Cardiac muscle cell (in vitro differentiated cells and primary cell): ENCODE results near the gene PLAGL2. TPM values are rescaled to one million over a fixed set of nuclear protein-coding genes. Genes with fewer than 3 reads are reported as not detected.

Experiments used
- DNase-seq, 2 donors: peaks; one replicate each; pipeline versions ENCODE4 v3.0.0 to v3.0.0-alpha.2; 2010 to 2017; ENCODE audit warnings: low read depth in 1 of 2, low spot score in 1 of 2
- H3K27ac ChIP-seq: fragments of 200-600 bp; sonication (generic); 2 replicates; pipeline ENCODE4 v1.5.1; 2016
- H3K27me3 ChIP-seq: fragments of 200-600 bp; sonication (generic); 2 replicates; pipeline ENCODE4 v1.6.0; 2016; ENCODE audit warnings: control low read depth
- H3K36me3 ChIP-seq: fragments of 200-600 bp; sonication (generic); 2 replicates; pipeline ENCODE4 v1.5.1; 2016; ENCODE audit warnings: control low read depth
- H3K4me1 ChIP-seq: fragments of 200-600 bp; sonication (generic); 2 replicates; pipeline ENCODE4 v1.8.1; 2017; ENCODE audit warnings: low read depth, mild to moderate bottlenecking, mixed run types
- H3K4me3 ChIP-seq: fragments of 200-600 bp; sonication (generic); 2 replicates; pipeline ENCODE4 v1.5.1; 2016; ENCODE audit warnings: mild to moderate bottlenecking
- H3K9me3 ChIP-seq: fragments of 200-600 bp; sonication (generic); 2 replicates; pipeline ENCODE4 v1.5.1; 2017; ENCODE audit warnings: low read depth, mild to moderate bottlenecking, control low read depth
- CTCF ChIP-seq: IDR thresholded peaks from 2 replicates; pipeline ENCODE4 v1.5.1; 2012; ENCODE audit warnings: low read depth, mild to moderate bottlenecking, low read length
- polyA plus RNA-seq: library from polyadenylated mRNA; unstranded; fragments of >200 nt; fragmentation: Nextera tagmentation; extraction: Ambion mirVana; gene quantifications from 2 replicates; pipeline ENCODE4 v1.2.1, GENCODE V29; 2016
- total RNA-seq: library from RNA; depleted of rRNA; stranded (reverse); fragments of >200 nt; gene quantifications from 2 replicates; pipeline ENCODE4 v1.2.3, GENCODE V29; 2016

Gene PLAGL2
- total and polyA plus RNA-seq, 2 experiments from 2014 or later = 18.3 to 29.8 TPM

- Histone ChIP-seq H3K4me3 (no peak overlapping the region), H3K36me3 (peaks cover 12% of the 10 kb centered on the region), H3K9me3 (no peaks in the 10 kb centered on the region), H3K27ac (peak overlapping the region; percentile 81), H3K4me1 (peaks cover 10% of the 10 kb centered on the region), H3K27me3 (no peaks in the 10 kb centered on the region)
- no peak for TF ChIP-seq CTCF
- peak; percentile 75 to 77 for DNase-seq
These were observed 39.2 kb downstream of the PLAGL2 start for GRCh38 chr20:32168184-32168910.

GRCh38 chr20:32167552-32167951 lies 40.0 kb downstream of the PLAGL2 start:
- no peak for TF ChIP-seq CTCF
- H3K4me3 ChIP-seq = no peak overlapping the region
- no peaks in the 10 kb centered on the region for H3K27me3 ChIP-seq
- H3K4me1 ChIP-seq = peaks cover 10% of the 10 kb centered on the region
- no peaks in the 10 kb centered on the region for H3K9me3 ChIP-seq
- no peak for DNase-seq
- H3K36me3 ChIP-seq = peaks cover 12% of the 10 kb centered on the region
- H3K27ac ChIP-seq = peak overlapping the region; percentile 39

- peaks cover 10% of the 10 kb centered on the region for H3K4me1 ChIP-seq
- no peaks in the 10 kb centered on the region for H3K27me3 ChIP-seq
- no peak overlapping the region for H3K27ac ChIP-seq
- no peaks in the 10 kb centered on the region for H3K9me3 ChIP-seq
- TF ChIP-seq CTCF = no peak
- H3K4me3 ChIP-seq = no peak overlapping the region
- peak in 1 of 2 donors; percentile 80 for DNase-seq
- peaks cover 22% of the 10 kb centered on the region for H3K36me3 ChIP-seq
These were observed 41.6 kb downstream of the PLAGL2 start for GRCh38 chr20:32165836-32166545.

GRCh38 chr20:32164984-32165735 lies 42.4 kb downstream of the PLAGL2 start:
- Histone ChIP-seq H3K4me1 (peaks cover 10% of the 10 kb centered on the region), H3K27ac (no peak overlapping the region)

More at GRCh38 chr20:32164984-32165735, 42.4 kb downstream of the PLAGL2 start:
- no peaks in the 10 kb centered on the region for H3K9me3 ChIP-seq
- H3K36me3 ChIP-seq = peaks cover 25% of the 10 kb centered on the region
- no peaks in the 10 kb centered on the region for H3K27me3 ChIP-seq
- no peak overlapping the region for H3K4me3 ChIP-seq
- DNase-seq = peak in 1 of 2 donors; percentile 97
- no peak for TF ChIP-seq CTCF
